HG03575 (cell line): ENCODE data around the gene SFN.
"Not testable (repeated sequence)": the region's sequence is repeated elsewhere in the genome, so short reads cannot be mapped to it uniquely, and the experiment has no call there.

Experiments used
- ATAC-seq: cut with Tn5 transposase; IDR thresholded peaks from one replicate; pipeline ENCODE4 v1.9.1; 2021; ENCODE audit not compliant: unreplicated experiment, insufficient number of reproducible peaks, low FRiP score; ENCODE audit errors: extremely low read depth

Gene SFN

DNA sequence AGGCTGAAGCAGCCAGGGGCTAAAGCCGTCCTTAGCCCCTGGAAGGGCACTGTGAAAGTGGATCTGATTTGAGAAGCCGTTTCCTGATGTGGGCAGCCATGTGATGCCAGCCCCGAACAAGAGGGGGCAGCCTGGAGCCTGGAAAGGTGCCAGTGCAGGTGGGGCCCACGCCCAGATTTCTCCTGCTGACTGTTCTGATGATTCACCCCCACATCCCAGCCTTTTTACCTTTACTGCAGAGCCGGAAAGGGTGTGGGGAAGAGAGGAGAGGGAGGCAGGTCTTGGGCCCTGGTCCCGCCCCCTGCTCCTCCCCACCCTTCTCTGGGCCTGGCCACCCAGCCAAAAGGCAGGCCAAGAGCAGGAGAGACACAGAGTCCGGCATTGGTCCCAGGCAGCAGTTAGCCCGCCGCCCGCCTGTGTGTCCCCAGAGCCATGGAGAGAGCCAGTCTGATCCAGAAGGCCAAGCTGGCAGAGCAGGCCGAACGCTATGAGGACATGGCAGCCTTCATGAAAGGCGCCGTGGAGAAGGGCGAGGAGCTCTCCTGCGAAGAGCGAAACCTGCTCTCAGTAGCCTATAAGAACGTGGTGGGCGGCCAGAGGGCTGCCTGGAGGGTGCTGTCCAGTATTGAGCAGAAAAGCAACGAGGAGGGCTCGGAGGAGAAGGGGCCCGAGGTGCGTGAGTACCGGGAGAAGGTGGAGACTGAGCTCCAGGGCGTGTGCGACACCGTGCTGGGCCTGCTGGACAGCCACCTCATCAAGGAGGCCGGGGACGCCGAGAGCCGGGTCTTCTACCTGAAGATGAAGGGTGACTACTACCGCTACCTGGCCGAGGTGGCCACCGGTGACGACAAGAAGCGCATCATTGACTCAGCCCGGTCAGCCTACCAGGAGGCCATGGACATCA, at the start of gene SFN:
Gene SFN (plus strand): TSS at position 369 of the 904 bp plus-strand sequence. CDS start 64 bp downstream, at position 433.
- no peak for ATAC-seq

DNA sequence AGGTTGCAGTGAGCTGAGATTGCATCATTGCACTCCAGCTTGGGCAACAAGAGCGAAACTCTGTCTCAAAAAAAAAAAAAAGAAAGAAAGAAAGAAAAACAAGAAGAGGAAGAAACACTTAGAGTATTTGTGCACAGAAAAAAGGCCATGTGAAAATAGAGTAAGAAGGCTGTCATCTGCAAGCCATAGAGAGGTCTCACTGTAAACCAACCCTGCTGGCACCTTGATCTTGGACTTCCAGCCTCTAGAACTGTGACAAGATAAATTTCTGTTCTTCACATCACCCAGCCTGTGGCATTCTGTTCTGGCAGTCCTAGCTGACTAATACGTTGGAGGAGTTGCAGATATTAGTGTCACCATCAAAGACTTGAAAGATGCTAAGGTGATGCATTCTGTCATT, 48.6 kb upstream of the SFN start:
- ATAC-seq = no peak

DNA sequence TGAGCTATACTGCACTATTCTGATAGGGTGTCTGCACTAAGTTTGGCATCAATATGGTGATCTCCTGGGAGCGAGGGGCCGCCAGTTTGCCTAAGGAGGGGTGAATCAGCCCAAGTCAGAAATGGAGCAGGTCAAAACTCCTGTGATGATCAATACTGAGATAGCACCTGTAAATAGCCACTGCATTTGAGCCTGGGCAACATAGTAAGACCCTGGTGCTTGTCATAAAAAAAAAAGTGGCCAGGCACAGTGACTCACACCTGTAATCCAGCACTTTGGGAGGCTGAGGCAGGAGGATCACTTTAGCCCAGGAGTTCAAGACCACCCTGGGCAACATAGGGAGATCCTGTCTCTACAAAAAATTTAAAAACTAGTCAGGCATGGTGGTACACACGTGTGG, 48.1 kb upstream of the SFN start:
- no peak for ATAC-seq

DNA sequence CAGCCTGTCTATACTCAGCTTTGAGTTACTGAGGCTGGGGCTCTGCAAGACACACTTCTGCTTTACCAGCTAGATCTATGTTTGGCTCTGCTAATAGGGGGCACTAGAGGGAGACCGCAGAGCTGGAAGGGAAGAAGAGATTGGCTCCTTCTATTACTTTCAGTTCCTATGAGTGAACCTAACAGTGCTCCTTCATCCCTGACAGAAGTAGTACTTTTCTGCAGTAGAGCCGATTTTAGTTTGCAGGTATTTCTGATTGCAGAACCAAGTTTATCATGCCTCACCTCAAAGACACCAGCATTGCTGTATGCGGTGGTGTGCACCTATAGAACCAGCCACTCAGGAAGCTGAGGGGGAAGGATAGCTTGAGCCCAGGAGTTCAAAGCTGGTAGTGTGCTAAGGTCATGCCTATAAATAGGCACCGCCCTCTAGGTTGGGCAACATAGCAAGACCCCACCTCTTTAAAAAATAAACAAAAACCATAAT, 42.1 kb upstream of the SFN start:
- no peak for ATAC-seq

DNA sequence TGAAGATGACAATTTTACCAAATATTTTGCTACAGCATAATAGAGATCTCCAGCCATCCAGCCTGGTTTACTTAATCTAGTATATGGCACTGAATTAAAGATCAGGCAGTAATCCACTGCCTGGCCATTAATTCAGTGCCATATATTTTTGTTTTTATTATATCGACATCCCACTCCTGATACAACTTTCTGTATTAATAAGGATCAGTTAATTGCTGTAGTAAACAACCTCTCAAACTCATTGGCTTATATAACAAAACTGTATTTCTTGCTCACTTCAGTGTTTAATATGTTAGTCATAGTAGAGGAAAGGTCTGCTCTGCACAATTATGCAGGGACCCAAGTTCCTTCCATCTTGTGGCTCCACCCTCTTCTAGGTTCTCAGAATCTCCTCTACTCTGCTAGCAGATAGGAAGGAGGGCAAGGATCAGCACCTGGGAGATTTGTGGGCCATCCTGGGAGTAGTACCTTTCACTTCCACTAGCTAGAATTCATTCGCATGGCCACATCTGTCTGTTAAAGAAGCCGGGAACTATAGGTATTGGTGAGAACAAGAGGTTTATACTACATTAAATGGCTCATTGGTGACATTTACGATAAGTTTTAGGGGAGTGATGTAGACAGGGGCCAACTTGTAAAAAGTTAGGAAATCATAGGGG, 40.1 kb upstream of the SFN start:
- no peak for ATAC-seq

DNA sequence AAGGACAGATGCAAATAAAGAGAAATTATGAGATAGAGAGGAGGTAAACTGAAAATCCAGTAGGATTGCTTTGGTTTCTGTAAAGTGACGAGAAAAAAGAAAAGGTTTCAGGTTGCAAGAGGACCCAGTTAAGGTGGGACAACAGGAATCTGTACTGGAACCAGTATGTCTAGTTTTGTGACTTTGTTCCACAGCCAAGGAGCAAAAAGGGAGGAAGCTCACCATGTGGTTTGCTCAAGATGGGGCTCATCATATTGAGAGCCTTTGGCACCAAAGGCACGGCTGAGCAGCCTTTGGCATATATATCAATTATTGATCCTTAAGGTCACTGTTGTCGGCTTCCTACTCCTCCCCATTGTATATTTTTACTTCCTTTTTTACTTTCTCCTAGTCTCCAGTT, 38.2 kb upstream of the SFN start:
- no peak for ATAC-seq

DNA sequence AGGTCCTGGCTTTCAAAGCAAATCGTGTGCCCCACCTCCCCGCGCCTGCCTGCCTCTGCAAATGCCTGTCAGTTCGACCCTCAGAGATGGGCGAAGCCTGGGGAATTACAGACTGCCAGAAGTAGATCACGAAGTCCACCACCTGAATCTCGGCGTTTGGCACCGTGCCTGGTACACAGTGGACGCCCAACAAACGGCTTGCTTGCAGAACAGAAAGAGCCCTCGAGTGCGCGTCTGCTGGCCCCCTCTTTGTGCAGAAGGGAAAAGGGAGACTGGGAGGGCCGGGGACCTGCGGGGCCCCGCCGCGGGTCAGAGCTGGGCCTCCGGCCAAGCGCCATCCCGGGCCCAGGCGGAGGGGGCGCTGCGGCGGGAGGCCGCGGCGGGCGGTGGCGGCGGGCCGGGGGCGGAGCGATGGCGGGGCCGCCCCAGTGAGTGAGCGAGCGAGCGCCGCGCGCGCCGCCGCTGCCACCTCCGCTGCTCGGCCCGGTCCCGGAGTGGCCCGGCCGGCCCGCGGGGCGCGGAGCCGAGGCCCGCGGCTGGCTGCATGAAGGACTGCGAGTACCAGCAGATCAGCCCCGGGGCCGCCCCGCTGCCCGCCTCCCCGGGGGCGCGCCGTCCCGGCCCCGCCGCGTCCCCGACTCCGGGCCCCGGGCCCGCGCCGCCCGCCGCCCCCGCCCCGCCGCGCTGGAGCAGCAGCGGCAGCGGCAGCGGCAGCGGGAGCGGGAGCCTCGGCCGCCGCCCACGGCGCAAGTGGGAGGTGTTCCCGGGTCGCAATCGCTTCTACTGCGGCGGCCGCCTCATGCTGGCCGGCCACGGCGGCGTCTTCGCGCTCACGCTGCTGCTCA, 36.5 kb upstream of the SFN start, which contains the start of gene ZDHHC18:
Gene ZDHHC18 (plus strand): TSS at position 428 of the 845 bp plus-strand sequence. CDS start 117 bp downstream, at position 545.
- no peak for ATAC-seq

DNA sequence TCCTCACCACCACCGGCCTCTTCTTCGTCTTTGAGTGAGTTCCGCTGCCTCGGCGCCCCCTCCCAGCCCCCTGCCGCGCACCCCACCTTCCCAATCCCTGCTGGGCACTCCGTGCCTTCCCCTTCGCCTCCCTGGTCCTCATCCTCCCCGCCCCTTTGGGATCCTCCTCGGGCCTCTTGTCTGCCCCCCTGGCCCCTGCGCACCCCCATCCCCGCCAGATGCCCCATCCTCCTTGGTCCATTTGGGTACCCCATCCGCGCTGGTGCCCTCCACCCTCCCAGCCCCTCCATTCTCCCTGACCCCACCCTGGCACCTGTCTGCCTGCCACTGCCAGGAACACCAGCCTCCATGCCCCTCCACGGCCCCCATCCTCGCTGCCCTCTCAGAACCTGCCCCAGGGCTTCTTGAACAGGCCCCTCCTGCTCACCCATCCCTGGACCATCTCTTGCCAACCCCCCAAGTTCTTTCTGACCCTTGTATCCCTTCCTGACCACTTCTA, 35.8 kb upstream of the SFN start:
- ATAC-seq = no peak

DNA sequence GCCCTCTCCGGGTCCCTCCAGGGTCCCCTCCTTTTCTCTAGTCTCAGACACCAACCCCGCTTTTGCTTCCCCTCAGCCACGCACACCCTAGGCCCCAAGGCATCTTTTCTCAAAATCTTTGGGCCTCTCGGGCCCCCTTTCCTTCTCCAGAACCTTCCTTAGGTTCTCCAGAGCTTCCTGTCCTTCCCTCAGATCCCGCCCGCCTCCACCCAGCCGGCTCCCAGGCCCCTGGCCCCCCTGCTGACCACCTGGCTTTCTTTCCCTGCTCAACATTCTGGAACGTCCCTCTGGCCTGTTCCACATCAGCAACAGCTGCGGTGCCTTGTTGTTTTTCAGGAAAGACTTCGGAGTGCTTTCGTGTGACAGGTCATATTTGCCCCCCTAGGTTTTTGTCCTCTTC, 35.3 kb upstream of the SFN start:
- ATAC-seq = no peak

DNA sequence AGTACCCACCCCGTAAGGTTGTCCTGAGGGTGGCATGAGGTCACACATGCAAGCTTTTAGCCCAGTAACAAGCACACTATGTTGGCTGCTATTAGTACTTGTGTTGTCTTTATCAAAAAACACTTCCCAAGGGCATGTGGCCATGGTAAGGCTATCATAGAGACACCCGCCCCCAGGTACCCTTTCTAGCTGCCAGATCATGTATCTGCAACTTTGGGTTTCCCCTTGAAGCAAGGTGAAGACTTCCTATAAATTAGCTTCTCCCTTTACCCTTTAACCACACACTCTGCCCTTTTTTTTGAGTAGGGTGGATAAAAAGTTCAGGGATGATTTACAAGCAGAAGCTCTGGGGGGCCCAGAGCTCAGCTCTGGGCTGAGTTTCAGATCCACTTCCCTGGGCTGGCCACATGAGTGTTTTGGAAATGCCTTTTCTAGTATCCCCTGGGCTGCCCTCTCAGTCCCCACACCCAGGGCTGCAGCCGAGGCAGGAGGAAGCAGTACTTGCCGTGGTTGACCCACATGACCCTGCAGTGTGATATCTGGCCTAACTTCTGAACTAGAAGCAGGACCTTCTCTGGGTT, 34.4 kb upstream of the SFN start:
- no peak for ATAC-seq

DNA sequence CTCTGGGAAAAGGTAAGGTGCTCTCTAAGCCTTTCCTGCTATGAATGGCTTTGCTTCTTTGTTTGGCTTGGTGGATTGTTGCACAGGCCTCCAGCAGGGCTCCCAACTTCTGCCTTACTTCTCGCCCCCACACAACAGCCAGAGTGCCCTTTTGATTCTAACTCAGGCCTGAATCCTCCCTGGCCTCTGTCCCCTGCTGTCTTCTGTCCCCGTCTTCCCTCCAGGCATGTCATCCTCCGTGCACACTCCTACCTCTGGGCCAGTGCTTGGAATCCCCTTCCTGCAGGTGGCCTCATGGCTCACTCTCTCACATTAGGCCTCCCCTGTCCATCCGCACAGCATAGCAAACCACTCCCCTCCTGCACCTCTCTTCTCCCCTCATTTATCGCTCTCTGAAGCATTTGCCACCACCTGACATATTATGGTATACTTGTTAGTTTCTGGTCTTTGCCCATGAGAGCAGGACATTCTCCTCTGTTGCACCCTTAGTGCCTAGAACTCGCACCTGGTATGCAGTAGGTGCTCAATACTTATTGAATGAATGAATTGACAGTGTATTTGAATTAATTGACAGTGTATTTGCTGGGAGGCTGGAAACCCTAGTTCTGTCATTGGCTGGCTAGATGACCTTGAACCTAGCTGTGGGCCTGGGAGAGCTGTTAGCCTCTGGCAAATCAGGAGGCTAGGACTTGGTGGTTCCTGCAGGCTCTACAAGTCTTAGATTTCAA, 33.6 kb upstream of the SFN start:
- no peak for ATAC-seq

DNA sequence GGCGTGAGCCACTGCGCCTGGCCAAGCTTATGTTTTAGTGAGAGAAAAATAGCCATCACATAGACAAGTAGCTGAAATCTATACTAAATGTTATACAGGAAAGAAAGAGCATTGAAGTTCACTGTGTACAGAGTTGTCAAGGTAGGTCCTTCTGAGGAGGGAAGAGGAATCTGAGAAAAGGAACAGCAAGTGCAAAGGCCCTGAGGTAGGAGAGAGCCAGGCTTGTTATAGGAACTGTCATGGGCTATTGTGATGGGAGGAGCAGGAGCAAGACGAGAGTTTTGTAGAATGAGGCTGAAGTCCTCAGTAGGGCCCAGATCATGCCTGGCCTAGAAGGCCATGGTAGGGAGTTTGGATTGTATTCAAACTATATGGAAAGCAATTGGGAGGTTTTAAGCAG, 31.9 kb upstream of the SFN start:
- no peak for ATAC-seq

DNA sequence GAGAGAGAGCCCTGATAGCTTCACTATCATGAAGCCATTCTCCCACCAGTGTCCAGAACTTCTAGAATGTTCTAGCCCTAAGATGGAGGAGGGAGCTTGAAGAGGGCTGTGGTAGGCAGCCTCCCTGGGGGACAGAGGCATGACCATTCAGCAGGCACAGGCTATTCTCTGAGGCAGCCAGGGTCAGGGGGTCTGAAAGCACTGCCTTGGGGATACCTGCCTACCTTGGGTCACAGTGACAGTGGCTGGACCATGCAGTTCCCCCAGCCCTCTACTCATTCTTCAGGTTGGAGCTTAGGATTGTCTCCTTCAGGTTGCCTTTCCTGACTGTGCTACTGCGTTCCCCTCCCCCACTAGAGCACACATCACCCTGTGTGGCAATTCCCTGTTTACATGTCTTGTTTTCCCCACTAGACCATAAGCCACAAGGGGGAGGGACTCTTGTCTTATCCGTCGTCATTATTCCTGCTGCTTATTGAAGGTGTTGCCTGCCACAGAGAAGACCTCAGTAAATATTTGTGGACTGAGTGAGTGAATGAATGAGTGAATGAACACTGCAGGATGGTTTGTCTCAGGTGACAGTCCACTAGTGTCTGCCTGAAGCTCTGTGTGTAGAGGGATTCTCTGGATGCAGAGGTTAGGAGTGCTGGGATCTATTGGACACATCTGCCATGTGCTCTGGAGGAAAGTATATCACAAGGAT, 31.3 kb upstream of the SFN start:
- no peak for ATAC-seq

DNA sequence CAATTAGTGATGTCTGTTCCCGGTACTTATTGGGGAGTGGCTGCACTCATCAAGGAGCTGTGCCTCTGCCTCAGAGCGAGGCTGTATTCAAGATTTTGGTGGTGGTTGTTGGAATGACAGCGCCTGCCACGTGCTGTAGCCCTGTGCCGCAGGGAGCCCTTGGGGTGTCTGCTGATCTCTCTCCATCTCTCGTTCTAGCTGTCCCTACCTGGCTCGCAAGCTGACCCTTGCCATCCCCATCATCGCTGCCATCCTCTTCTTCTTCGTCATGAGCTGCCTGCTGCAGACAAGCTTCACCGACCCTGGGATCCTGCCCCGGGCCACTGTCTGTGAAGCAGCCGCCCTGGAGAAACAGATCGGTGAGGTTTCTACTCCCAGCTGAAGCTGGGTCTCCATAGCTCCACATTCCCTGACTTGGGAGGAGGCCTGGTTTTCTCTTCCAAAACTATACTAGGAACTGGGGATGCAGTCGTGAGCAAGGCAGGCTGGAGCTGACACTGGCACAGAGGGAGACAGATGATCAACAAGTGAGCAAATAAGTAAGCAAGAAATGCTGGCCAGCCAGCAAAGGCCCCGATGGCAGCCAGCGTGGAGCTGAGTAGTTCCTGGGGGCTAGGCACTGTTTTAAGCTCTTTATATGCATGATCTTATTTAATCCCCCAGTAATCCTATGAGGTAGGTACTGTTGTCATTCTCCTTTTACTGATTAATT, 30.5 kb upstream of the SFN start:
- ATAC-seq = no peak

DNA sequence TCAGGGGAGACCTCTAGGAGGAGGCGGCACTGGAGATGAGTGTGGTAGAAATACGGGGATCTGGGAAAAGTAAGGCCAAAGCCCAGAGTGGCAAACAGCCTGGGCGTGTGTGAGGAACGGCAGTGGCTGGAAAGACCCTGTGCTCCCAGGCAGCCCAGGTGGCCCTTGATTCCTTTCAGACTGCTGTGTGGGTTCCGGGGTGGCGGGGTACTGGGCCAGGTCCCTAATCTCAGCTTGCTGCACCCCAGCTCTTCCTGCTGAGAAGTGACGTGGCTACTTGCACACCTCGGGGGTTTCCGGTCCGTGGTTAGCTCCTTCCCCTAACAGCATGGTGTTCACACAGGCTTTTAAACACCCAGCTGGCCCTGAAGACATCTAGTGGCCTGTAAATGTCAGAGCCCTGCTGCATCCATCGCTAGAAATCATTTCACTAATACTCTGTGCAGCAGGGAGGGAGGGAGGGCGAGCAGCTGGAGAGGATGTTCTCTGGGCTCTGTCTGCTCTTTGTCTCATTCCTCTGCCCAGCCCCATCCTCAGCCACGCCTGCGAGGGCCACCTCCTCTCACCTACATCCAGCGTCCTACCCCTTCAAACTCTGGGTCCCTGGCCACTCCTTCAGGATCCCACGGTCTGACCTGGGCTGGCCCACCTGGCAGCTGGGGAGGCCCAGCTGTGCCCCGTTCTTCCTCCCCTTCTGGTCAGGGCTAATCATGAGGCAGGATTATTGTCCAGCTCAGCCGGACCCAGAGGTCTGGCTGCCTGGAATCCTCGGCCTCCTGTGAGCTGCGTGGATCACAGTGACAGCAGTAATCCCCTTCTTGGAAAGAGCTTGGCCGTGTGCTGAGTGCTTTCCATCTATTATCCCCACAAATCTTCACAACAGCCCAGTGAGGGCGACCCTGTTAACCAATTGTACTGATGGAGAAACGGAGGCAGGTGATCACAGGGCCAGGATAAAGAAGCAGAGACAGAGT, 29.2 kb upstream of the SFN start:
- ATAC-seq = no peak

DNA sequence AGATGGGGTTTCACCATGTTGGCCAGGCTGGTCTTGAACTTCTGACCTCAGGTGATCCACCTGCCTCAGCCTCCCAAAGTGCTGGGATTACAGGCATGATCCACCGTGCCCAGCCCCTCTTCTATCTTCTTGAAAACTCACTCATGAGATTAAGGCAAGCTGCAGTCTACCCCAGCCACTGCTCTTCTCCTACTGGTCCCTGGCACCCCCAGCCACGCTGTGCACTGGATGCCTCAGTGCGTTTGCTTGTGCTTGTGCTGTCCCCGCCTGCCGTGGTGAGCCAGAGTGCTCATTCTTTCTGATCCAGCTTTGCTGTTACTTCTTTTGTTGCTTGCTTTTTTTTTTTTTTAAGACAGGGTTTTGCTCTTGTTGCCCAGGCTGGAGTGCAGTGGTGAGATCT, 25.3 kb upstream of the SFN start:
- ATAC-seq = not testable (repeated sequence)
